ENCODE results near the gene FAAP100. TPM values are rescaled to one million over a fixed set of nuclear protein-coding genes. Genes with fewer than 3 reads are reported as not detected.

Gene FAAP100
- polyA plus RNA-seq, 1 donor (not counting 4 experiments of a cell fraction or from before 2014, with no cell fraction given), result 3.8 TPM

GRCh38 chr17:81566461-81567126 is 14.4 kb upstream of the FAAP100 start:
- Histone ChIP-seq H3K9me1 (ENCODE audit: control insufficient read depth, extremely low read depth, insufficient read depth, low read length) (peaks cover 2% of the 10 kb centered on the region), H3K79me2 (ENCODE audit: control insufficient read depth, insufficient read depth, low read length) (peaks cover 3% of the 10 kb centered on the region), H3K27me3 (ENCODE audit: control insufficient read depth, extremely low read depth, insufficient read depth, low read length) (no peaks in the 10 kb centered on the region), H3K36me3 (ENCODE audit: control insufficient read depth in 2 of 2, extremely low read depth in 1 of 2, insufficient read depth in 2 of 2, low read length in 2 of 2) (peaks cover 34 to 62% of the 10 kb centered on the region in 2 experiments), H3K9me3 (ENCODE audit: control insufficient read depth, low read depth, low read length) (no peaks in the 10 kb centered on the region), H3K27ac (ENCODE audit: control insufficient read depth, insufficient read depth, low read length) (peak overlapping the region; percentile 28), H3K4me2 (ENCODE audit: control insufficient read depth, extremely low read depth, insufficient read depth, low read depth, low read length) (peak overlapping the region; percentile 84), H3K4me1 (ENCODE audit: control insufficient read depth, extremely low read depth, insufficient read depth, low read length) (peaks cover 26% of the 10 kb centered on the region), H3K4me3 (ENCODE audit: control insufficient read depth in 2 of 3, extremely low read depth in 1 of 3, insufficient read depth in 2 of 3, low read depth in 1 of 3, low read length in 3 of 3) (peak overlapping the region in 2 of 3 experiments; percentile 18 to 29), H2AFZ (ENCODE audit: control insufficient read depth, low read length) (no peak overlapping the region), H4K20me1 (ENCODE audit: control insufficient read depth, extremely low read depth, insufficient read depth, low read length) (peaks cover 3% of the 10 kb centered on the region), H3K9ac (ENCODE audit: control insufficient read depth, extremely low read depth, insufficient read depth, low read length) (peak overlapping the region; percentile 13)
- TF ChIP-seq CTCF (optimal IDR thresholded peaks at IDR 0.05 in 1 of 3, IDR thresholded peaks at IDR 0.05 in 1 of 3, conservative IDR thresholded peaks at IDR 0.05 in 1 of 3; ENCODE audit: extremely low read depth in 1 of 3, insufficient read depth in 2 of 3, low read length in 3 of 3) (no peak), EZH2 (IDR thresholded peaks at IDR 0.05; ENCODE audit: low read length) (no peak)
- dilution Hi-C loops (cut with MboI; ENCODE audit: extremely low pct_ligation_motif_present, low sequenced_read_pairs), result no loop called here
- DNase-seq (ENCODE audit: low read depth, low spot score) (no peak), FAIRE-seq (peak; percentile 78)

DNA sequence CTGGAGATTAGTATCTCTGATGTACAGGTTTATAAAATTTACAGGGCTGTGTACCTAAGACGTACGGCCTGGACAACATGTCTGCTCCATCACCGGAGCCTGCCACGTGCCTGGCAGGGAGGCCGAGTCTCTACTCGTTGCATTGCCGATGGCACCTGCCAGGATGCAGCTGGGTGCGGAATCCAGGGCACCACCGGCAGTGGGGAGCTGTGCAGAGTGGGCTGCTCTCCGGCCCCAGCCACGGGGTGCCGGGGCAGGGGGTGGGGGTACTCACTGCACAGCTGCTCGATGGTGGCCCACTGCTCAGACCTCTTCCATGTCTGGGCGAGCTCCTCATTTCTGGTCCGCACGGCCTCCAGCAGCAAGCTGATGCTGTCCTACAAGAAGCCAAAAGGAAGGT is 13.1 kb upstream of the FAAP100 start:
- no peak overlapping the region for H3K27ac ChIP-seq (ENCODE audit: control insufficient read depth, insufficient read depth, low read length)
- H3K36me3 ChIP-seq (ENCODE audit: control insufficient read depth in 2 of 2, extremely low read depth in 1 of 2, insufficient read depth in 2 of 2, low read length in 2 of 2), result peaks cover 23 to 53% of the 10 kb centered on the region in 2 experiments
- H3K4me1 ChIP-seq (ENCODE audit: control insufficient read depth, extremely low read depth, insufficient read depth, low read length), result peaks cover 26% of the 10 kb centered on the region
- peaks cover 3% of the 10 kb centered on the region for H3K79me2 ChIP-seq (ENCODE audit: control insufficient read depth, insufficient read depth, low read length)
- no peak for TF ChIP-seq EZH2 (IDR thresholded peaks at IDR 0.05; ENCODE audit: low read length)
- TF ChIP-seq CTCF (optimal IDR thresholded peaks at IDR 0.05 in 1 of 3, IDR thresholded peaks at IDR 0.05 in 1 of 3, conservative IDR thresholded peaks at IDR 0.05 in 1 of 3; ENCODE audit: extremely low read depth in 1 of 3, insufficient read depth in 2 of 3, low read length in 3 of 3), result no peak
- dilution Hi-C loops (cut with MboI; ENCODE audit: extremely low pct_ligation_motif_present, low sequenced_read_pairs), result no loop called here
- H3K27me3 ChIP-seq (ENCODE audit: control insufficient read depth, extremely low read depth, insufficient read depth, low read length), result no peaks in the 10 kb centered on the region
- FAIRE-seq, result no peak
- H4K20me1 ChIP-seq (ENCODE audit: control insufficient read depth, extremely low read depth, insufficient read depth, low read length), result peaks cover 3% of the 10 kb centered on the region
- H3K4me2 ChIP-seq (ENCODE audit: control insufficient read depth, extremely low read depth, insufficient read depth, low read depth, low read length), result no peak overlapping the region
- H2AFZ ChIP-seq (ENCODE audit: control insufficient read depth, low read length), result no peak overlapping the region
- no peak overlapping the region for H3K4me3 ChIP-seq (ENCODE audit: control insufficient read depth in 2 of 3, extremely low read depth in 1 of 3, insufficient read depth in 2 of 3, low read depth in 1 of 3, low read length in 3 of 3)
- H3K9ac ChIP-seq (ENCODE audit: control insufficient read depth, extremely low read depth, insufficient read depth, low read length), result no peak overlapping the region
- H3K9me1 ChIP-seq (ENCODE audit: control insufficient read depth, extremely low read depth, insufficient read depth, low read length), result peaks cover 2% of the 10 kb centered on the region
- no peaks in the 10 kb centered on the region for H3K9me3 ChIP-seq (ENCODE audit: control insufficient read depth, low read depth, low read length)
- no peak for DNase-seq (ENCODE audit: low read depth, low spot score)
